ENCODE measurements around the gene ZNF329.

ZNF329 gene

DNA sequence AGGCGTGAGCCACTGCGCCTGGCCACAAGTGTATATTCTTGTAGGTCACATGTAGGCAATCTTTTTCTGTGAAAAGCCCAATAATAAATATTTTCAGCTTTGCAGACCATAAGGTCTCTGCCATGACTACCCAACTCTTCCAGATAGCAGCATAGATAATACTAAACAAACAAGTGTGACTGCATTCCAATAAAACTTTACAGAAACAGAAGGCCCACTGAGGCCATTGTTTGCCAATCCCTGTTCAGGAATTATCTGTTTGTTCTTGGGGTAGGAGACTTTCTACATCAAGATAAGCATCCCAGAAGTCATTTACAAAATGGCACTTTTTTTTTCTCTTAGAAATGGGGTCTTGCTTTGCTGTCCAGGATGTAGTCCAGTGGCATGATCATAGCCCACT lies 2.8 kb upstream of the ZNF329 start:
- TF ChIP-seq GATA3 (IDR thresholded peaks at IDR 0.05; ENCODE audit: low read depth, low read length) (no peak), GATA2 (IDR thresholded peaks at IDR 0.05; ENCODE audit: low read depth, low read length) (no peak)

DNA sequence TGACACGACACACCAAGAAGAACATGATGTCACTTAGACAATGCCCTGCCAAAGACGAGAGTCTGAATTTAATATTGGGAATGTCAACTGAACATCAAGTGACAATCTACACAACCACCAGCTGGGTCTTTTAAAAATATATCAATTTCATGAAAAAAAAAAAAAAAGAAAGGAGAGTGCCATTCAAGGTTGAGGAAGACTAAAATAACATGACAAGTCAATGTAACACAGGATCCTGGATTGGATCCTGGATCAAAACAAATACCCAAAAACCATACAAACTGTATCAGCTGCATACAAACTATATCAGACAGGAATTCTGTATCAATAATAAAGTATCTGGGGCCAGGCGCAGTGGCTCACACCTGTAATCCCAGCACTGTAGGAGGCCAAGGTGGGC lies 4.7 kb downstream of the ZNF329 start:
- TF ChIP-seq GATA2 (IDR thresholded peaks at IDR 0.05; ENCODE audit: low read depth, low read length) (no peak), GATA3 (IDR thresholded peaks at IDR 0.05; ENCODE audit: low read depth, low read length) (no peak)

GRCh38 chr19:58134244-58134643 lies 16.3 kb downstream of the ZNF329 start:
- no peak for TF ChIP-seq GATA2 (IDR thresholded peaks at IDR 0.05; ENCODE audit: low read depth, low read length)
- no peak for TF ChIP-seq GATA3 (IDR thresholded peaks at IDR 0.05; ENCODE audit: low read depth, low read length)

DNA sequence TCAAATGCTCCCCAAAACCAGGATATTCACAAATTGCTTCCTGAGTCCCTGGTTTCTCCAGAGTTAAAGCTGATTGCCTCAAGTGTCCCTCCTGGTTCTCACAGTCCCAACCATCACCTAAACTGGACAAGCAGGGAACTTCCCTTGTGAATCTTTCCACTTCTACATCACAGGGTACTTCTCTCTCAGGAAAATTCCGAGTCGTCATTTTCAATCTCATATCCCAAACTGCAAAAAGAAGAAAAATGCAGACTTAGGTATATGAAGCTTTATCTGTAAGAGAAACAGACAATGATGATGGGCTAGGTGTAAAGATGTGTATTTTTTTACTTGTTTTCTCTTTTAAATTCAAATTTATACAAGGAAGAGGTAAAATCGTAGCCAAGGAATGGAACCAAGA lies 21.3 kb downstream of the ZNF329 start:
- no peak for TF ChIP-seq GATA2 (IDR thresholded peaks at IDR 0.05; ENCODE audit: low read depth, low read length)
- no peak for TF ChIP-seq GATA3 (IDR thresholded peaks at IDR 0.05; ENCODE audit: low read depth, low read length)

- TF ChIP-seq GATA2 (IDR thresholded peaks at IDR 0.05; ENCODE audit: low read depth, low read length) (no peak), GATA3 (IDR thresholded peaks at IDR 0.05; ENCODE audit: low read depth, low read length) (no peak)
Observed at GRCh38 chr19:58128041-58128685, 22.4 kb downstream of the ZNF329 start.

DNA sequence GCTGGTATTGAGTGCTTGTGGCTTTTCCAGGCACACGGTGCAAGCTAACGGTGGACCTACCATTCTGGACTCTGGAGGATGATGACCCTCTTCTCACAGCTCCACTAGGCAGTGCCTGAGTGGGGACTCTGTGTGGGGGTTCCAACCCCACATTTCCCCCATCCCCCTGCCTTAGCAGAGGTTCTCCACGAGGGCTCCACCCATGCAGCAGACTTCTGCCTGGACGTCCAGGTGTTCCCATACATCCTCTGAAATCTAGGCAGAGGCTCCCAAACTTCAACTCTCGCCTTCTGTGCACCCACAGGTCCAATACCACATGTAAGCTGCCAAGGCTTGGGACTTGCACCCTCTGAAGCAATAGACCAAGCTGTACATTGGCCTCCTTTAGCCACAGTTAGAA lies 27.2 kb downstream of the ZNF329 start:
- TF ChIP-seq GATA2 (IDR thresholded peaks at IDR 0.05; ENCODE audit: low read depth, low read length) (no peak), GATA3 (IDR thresholded peaks at IDR 0.05; ENCODE audit: low read depth, low read length) (no peak)

GRCh38 chr19:58118979-58119733 lies 31.4 kb downstream of the ZNF329 start:
- TF ChIP-seq GATA2 (IDR thresholded peaks at IDR 0.05; ENCODE audit: low read depth, low read length) (no peak), GATA3 (IDR thresholded peaks at IDR 0.05; ENCODE audit: low read depth, low read length) (no peak)

DNA sequence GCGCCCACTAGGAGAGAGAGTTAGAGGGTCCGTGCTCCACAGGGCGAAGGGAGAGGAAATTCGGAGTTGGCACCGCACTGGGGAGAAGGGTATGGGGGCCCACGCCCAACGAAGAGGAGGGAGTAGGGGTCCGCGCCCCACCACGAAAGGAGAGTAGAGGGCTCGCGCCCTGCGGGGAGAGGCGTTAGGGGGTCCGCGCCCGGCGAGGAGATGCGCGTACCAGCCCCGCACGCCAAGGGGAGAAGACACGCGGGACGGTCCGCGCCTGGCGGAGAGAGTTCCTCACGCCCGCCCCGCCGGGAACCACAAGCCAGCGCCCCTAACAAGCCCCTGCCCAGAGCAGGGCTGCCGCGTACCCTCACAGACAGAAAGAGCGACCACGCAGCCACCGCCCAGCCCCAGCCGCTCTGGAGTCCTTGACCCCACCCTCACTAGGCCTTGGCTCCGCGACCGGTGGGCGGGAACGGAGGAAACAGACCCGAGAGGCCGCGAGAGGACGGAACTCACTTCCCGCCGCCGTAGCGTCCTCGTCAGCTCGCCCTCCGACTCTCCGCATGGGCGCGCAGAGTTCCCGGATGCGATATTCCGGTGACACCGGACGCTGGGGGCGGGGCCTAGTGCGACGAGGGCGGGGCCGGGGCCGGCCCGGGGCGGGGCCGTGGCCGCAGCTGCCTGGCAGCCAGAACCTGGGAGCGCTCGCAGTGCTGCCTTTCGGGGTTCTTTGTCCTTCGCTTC lies 32.6 kb downstream of the ZNF329 start:
- TF ChIP-seq GATA2 (IDR thresholded peaks at IDR 0.05; ENCODE audit: low read depth, low read length): no peak
- no peak for TF ChIP-seq GATA3 (IDR thresholded peaks at IDR 0.05; ENCODE audit: low read depth, low read length)

GRCh38 chr19:58108546-58108817 lies 42.1 kb downstream of the ZNF329 start:
- TF ChIP-seq GATA3 (IDR thresholded peaks at IDR 0.05; ENCODE audit: low read depth, low read length) (no peak), GATA2 (IDR thresholded peaks at IDR 0.05; ENCODE audit: low read depth, low read length) (no peak)

GRCh38 chr19:58107778-58108545 lies 42.6 kb downstream of the ZNF329 start:
- no peak for TF ChIP-seq GATA2 (IDR thresholded peaks at IDR 0.05; ENCODE audit: low read depth, low read length)
- TF ChIP-seq GATA3 (IDR thresholded peaks at IDR 0.05; ENCODE audit: low read depth, low read length): no peak

GRCh38 chr19:58098682-58098998 lies 51.9 kb downstream of the ZNF329 start:
- TF ChIP-seq GATA3 (IDR thresholded peaks at IDR 0.05; ENCODE audit: low read depth, low read length) (no peak), GATA2 (IDR thresholded peaks at IDR 0.05; ENCODE audit: low read depth, low read length) (no peak)

GRCh38 chr19:58097781-58098681 lies 52.6 kb downstream of the ZNF329 start, which contains the start of gene ZSCAN18:
ZSCAN18 (minus strand) TSS chr19:58098231; CDS start chr19:58090267, 7,964 bp downstream.
- TF ChIP-seq GATA3 (IDR thresholded peaks at IDR 0.05; ENCODE audit: low read depth, low read length) (no peak), GATA2 (IDR thresholded peaks at IDR 0.05; ENCODE audit: low read depth, low read length) (no peak)

DNA sequence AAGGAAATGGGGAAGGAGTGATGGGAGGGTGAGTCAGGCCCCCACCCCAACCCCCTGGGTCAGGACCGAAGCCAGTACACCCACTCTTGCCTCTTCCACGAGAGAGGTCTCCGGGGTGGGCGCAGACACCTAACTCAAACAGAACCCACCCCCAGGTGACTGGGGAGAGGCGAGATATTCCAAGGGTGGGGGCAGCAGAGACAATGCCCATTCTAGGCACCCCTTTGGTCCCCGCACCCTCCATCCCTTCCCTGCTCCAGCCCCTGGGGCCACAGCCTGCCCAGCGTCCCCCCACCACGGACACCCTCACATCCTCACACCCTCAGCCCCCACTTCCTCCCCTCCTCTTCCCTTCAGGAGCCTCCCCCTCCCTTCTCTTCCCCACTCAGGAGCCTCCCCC lies 53.2 kb downstream of the ZNF329 start:
- no peak for TF ChIP-seq GATA2 (IDR thresholded peaks at IDR 0.05; ENCODE audit: low read depth, low read length)
- TF ChIP-seq GATA3 (IDR thresholded peaks at IDR 0.05; ENCODE audit: low read depth, low read length): no peak
